MM.1S (cell line): ENCODE measurements around the gene MEA1.

Source experiments
- DNase-seq: peaks from one replicate; pipeline ENCODE4 v3.0.0-alpha.2; 2015
- H2AFZ ChIP-seq: fragments of 300-600 bp; sonication (generic); 2 replicates; pipeline ENCODE4 v1.6.0; 2016; ENCODE audit warnings: antibody characterized with exemption, low read length
- H3F3A ChIP-seq: fragments of 300-600 bp; sonication (generic); 2 replicates; pipeline ENCODE4 v1.6.1; 2016; ENCODE audit warnings: mild to moderate bottlenecking, antibody characterized with exemption, low read length, moderate library complexity, mixed read lengths; ENCODE audit not compliant: insufficient read depth
- H3K27ac ChIP-seq: fragments of 300-600 bp; sonication (generic); 2 replicates; pipeline ENCODE4 v1.5.1; 2016; ENCODE audit warnings: mild to moderate bottlenecking, low read length
- H3K27me3 ChIP-seq: fragments of 300-600 bp; sonication (generic); replicated peaks from 2 replicates; pipeline ENCODE4 v1.6.0; 2016; ENCODE audit warnings: low read length; ENCODE audit not compliant: insufficient read depth
- H3K36me3 ChIP-seq: fragments of 300-600 bp; sonication (generic); replicated peaks from 2 replicates; pipeline ENCODE4 v1.6.1; 2016; ENCODE audit warnings: mild to moderate bottlenecking, low read length, mixed read lengths; ENCODE audit not compliant: insufficient read depth
- H3K4me1 ChIP-seq: fragments of 300-600 bp; sonication (generic); 2 replicates; pipeline ENCODE4 v1.6.1; 2016; ENCODE audit warnings: low read length, mixed read lengths
- H3K4me2 ChIP-seq: fragments of 300-600 bp; sonication (generic); 2 replicates; pipeline ENCODE4 v1.6.0; 2016; ENCODE audit warnings: low read depth, low read length
- H3K4me3 ChIP-seq: fragments of 300-600 bp; sonication (generic); 2 replicates; pipeline ENCODE4 v1.5.1; 2016; ENCODE audit warnings: low read length, mixed read lengths
- H3K79me2 ChIP-seq: fragments of 300-600 bp; sonication (generic); 2 replicates; pipeline ENCODE4 v1.6.1; 2016; ENCODE audit warnings: mixed run types, low read length, mixed read lengths
- H3K9ac ChIP-seq: fragments of 300-600 bp; sonication (generic); 2 replicates; pipeline ENCODE4 v1.6.1; 2016; ENCODE audit warnings: low read length, mixed read lengths
- H3K9me2 ChIP-seq: fragments of 300-600 bp; sonication (generic); replicated peaks from 2 replicates; pipeline ENCODE4 v1.6.1; 2016; ENCODE audit warnings: mild to moderate bottlenecking, low read length, mixed read lengths; ENCODE audit not compliant: insufficient read depth
- H3K9me3 ChIP-seq: fragments of 300-600 bp; sonication (generic); replicated peaks from 2 replicates; pipeline ENCODE4 v1.6.1; 2016; ENCODE audit warnings: mild to moderate bottlenecking, low read length, mixed read lengths; ENCODE audit not compliant: insufficient read depth
- H4K20me1 ChIP-seq: fragments of 300-600 bp; sonication (generic); 2 replicates; pipeline ENCODE4 v1.6.1; 2016; ENCODE audit warnings: mild to moderate bottlenecking, low read length, moderate library complexity, mixed read lengths; ENCODE audit not compliant: insufficient read depth
- CTCF ChIP-seq: fragments of 300-600 bp; sonication (generic); IDR thresholded peaks from 2 replicates; pipeline ENCODE4 v1.5.1; 2016; ENCODE audit warnings: antibody characterized with exemption, low read length, mixed read lengths
- EZH2 ChIP-seq: fragments of 300-600 bp; sonication (generic); optimal IDR thresholded peaks from 2 replicates; pipeline ENCODE3; 2017; ENCODE audit warnings: low read depth, mild to moderate bottlenecking, antibody characterized with exemption, low read length, mixed read lengths
- EZH2phosphoT487 ChIP-seq: fragments of 300-600 bp; sonication (generic); IDR thresholded peaks from 2 replicates; pipeline ENCODE4 v1.6.1; 2018; ENCODE audit warnings: antibody characterized with exemption, low read length

Gene MEA1

GRCh38 chr6:43034190-43034525, 20.4 kb upstream of the MEA1 start:
- no peak overlapping the region for H3K4me3 ChIP-seq
- no peak overlapping the region for H3K27ac ChIP-seq
- H3K9me2 ChIP-seq, result no peaks in the 10 kb centered on the region
- no peaks in the 10 kb centered on the region for H3K79me2 ChIP-seq
- no peak overlapping the region for H2AFZ ChIP-seq
- no peaks in the 10 kb centered on the region for H4K20me1 ChIP-seq
- H3K9ac ChIP-seq, result no peak overlapping the region
- no peak for DNase-seq
- no peak overlapping the region for H3K4me2 ChIP-seq
- H3K36me3 ChIP-seq, result no peaks in the 10 kb centered on the region
- no peaks in the 10 kb centered on the region for H3F3A ChIP-seq
- H3K9me3 ChIP-seq, result no peaks in the 10 kb centered on the region
- no peaks in the 10 kb centered on the region for H3K27me3 ChIP-seq
- H3K4me1 ChIP-seq, result peaks cover 3% of the 10 kb centered on the region; the same call in 1 of the 2 replicates
- no peak for TF ChIP-seq EZH2phosphoT487
- no peak for TF ChIP-seq EZH2
- TF ChIP-seq CTCF, result no peak

- no peak overlapping the region for H3K4me3 ChIP-seq
- no peaks in the 10 kb centered on the region for H3F3A ChIP-seq
- no peaks in the 10 kb centered on the region for H3K4me1 ChIP-seq
- H4K20me1 ChIP-seq, result no peaks in the 10 kb centered on the region
- H3K36me3 ChIP-seq, result no peaks in the 10 kb centered on the region; the same call in 1 of the 2 replicates
- H3K9ac ChIP-seq, result no peak overlapping the region
- no peaks in the 10 kb centered on the region for H3K9me3 ChIP-seq
- no peak overlapping the region for H3K4me2 ChIP-seq
- no peak overlapping the region for H3K27ac ChIP-seq
- no peaks in the 10 kb centered on the region for H3K9me2 ChIP-seq
- DNase-seq, result no peak
- TF ChIP-seq EZH2phosphoT487 (no peak), CTCF (no peak), EZH2 (no peak)
- no peaks in the 10 kb centered on the region for H3K79me2 ChIP-seq
- H2AFZ ChIP-seq, result no peak overlapping the region
- no peaks in the 10 kb centered on the region for H3K27me3 ChIP-seq
Observed at GRCh38 chr6:43033496-43034189, 19.9 kb upstream of the MEA1 start.

GRCh38 chr6:43032326-43032725, 18.6 kb upstream of the MEA1 start:
- no peak overlapping the region for H3K27ac ChIP-seq
- no peak overlapping the region for H2AFZ ChIP-seq
- H3K9ac ChIP-seq, result no peak overlapping the region
- H3K4me2 ChIP-seq, result no peak overlapping the region
- TF ChIP-seq CTCF (no peak), EZH2 (no peak), EZH2phosphoT487 (no peak)
- H3K9me3 ChIP-seq, result no peaks in the 10 kb centered on the region
- DNase-seq, result no peak
- no peaks in the 10 kb centered on the region for H4K20me1 ChIP-seq
- H3K79me2 ChIP-seq, result no peaks in the 10 kb centered on the region
- no peak overlapping the region for H3K4me3 ChIP-seq
- H3K27me3 ChIP-seq, result no peaks in the 10 kb centered on the region
- H3K4me1 ChIP-seq, result no peaks in the 10 kb centered on the region
- no peaks in the 10 kb centered on the region; the same call in 1 of the 2 replicates for H3K36me3 ChIP-seq
- no peaks in the 10 kb centered on the region for H3K9me2 ChIP-seq
- H3F3A ChIP-seq, result no peaks in the 10 kb centered on the region
